HG03520 (cell line): Measurements from ENCODE around the gene ALG3.

Source experiments
- ATAC-seq: cut with Tn5 transposase; IDR thresholded peaks from one replicate; pipeline ENCODE4 v1.9.1; 2021; ENCODE audit warnings: mild to moderate bottlenecking, moderate library complexity; ENCODE audit not compliant: unreplicated experiment

Gene ALG3

GRCh38 chr3:184198509-184198908 lies 50.3 kb downstream of the ALG3 start:
- no peak for ATAC-seq

GRCh38 chr3:184196536-184196935 lies 52.2 kb downstream of the ALG3 start:
- no peak for ATAC-seq

GRCh38 chr3:184193991-184194539 lies 54.7 kb downstream of the ALG3 start:
- ATAC-seq = no peak

- ATAC-seq = no peak
Observed at GRCh38 chr3:184192889-184193288, 55.9 kb downstream of the ALG3 start.
